Measurements from ENCODE around the gene PNISR.

PNISR gene

GRCh38 chr6:99427988-99428387 lies 2.9 kb upstream of the PNISR start:
- H3K36me3 ChIP-seq (ENCODE audit: control insufficient read depth, insufficient read depth, low read length), result no peaks in the 10 kb centered on the region
- no peaks in the 10 kb centered on the region for H3K27me3 ChIP-seq (ENCODE audit: control insufficient read depth, insufficient read depth, low read length)
- no peaks in the 10 kb centered on the region for H3K9me3 ChIP-seq (ENCODE audit: control insufficient read depth, insufficient read depth, low read length)
- peaks cover 26% of the 10 kb centered on the region for H3K4me1 ChIP-seq (ENCODE audit: control insufficient read depth, insufficient read depth, low read length)
- H3K4me3 ChIP-seq (ENCODE audit: low read depth, low read length), result no peak overlapping the region
- no peak overlapping the region for H3K9ac ChIP-seq (ENCODE audit: low read depth, low read length)

GRCh38 chr6:99426451-99426757 lies 1.3 kb upstream of the PNISR start:
- peak overlapping the region; percentile 92 for H3K9ac ChIP-seq (ENCODE audit: low read depth, low read length)
- peak overlapping the region; percentile 87 for H3K4me3 ChIP-seq (ENCODE audit: low read depth, low read length)
- no peaks in the 10 kb centered on the region for H3K9me3 ChIP-seq (ENCODE audit: control insufficient read depth, insufficient read depth, low read length)
- H3K27me3 ChIP-seq (ENCODE audit: control insufficient read depth, insufficient read depth, low read length), result no peaks in the 10 kb centered on the region
- peaks cover 28% of the 10 kb centered on the region for H3K4me1 ChIP-seq (ENCODE audit: control insufficient read depth, insufficient read depth, low read length)
- no peaks in the 10 kb centered on the region for H3K36me3 ChIP-seq (ENCODE audit: control insufficient read depth, insufficient read depth, low read length)

- Histone ChIP-seq H3K36me3 (ENCODE audit: control insufficient read depth, insufficient read depth, low read length) (no peaks in the 10 kb centered on the region), H3K27me3 (ENCODE audit: control insufficient read depth, insufficient read depth, low read length) (no peaks in the 10 kb centered on the region), H3K9ac (ENCODE audit: low read depth, low read length) (peak overlapping the region; percentile 92), H3K4me3 (ENCODE audit: low read depth, low read length) (peak overlapping the region; percentile 87), H3K4me1 (ENCODE audit: control insufficient read depth, insufficient read depth, low read length) (peaks cover 32% of the 10 kb centered on the region), H3K9me3 (ENCODE audit: control insufficient read depth, insufficient read depth, low read length) (no peaks in the 10 kb centered on the region)
Observed at GRCh38 chr6:99425647-99426450, 741 bp upstream of the PNISR start.

- H3K9me3 ChIP-seq (ENCODE audit: control insufficient read depth, insufficient read depth, low read length), result no peaks in the 10 kb centered on the region
- peak overlapping the region; percentile 30 for H3K9ac ChIP-seq (ENCODE audit: low read depth, low read length)
- no peaks in the 10 kb centered on the region for H3K36me3 ChIP-seq (ENCODE audit: control insufficient read depth, insufficient read depth, low read length)
- H3K4me1 ChIP-seq (ENCODE audit: control insufficient read depth, insufficient read depth, low read length), result peaks cover 28% of the 10 kb centered on the region
- H3K27me3 ChIP-seq (ENCODE audit: control insufficient read depth, insufficient read depth, low read length), result no peaks in the 10 kb centered on the region
- peak overlapping the region; percentile 87 for H3K4me3 ChIP-seq (ENCODE audit: low read depth, low read length)
Observed at GRCh38 chr6:99424022-99424421, 1.1 kb downstream of the PNISR start.

GRCh38 chr6:99422912-99423311 lies 2.2 kb downstream of the PNISR start:
- no peaks in the 10 kb centered on the region for H3K27me3 ChIP-seq (ENCODE audit: control insufficient read depth, insufficient read depth, low read length)
- H3K9ac ChIP-seq (ENCODE audit: low read depth, low read length), result no peak overlapping the region
- no peaks in the 10 kb centered on the region for H3K36me3 ChIP-seq (ENCODE audit: control insufficient read depth, insufficient read depth, low read length)
- peaks cover 25% of the 10 kb centered on the region for H3K4me1 ChIP-seq (ENCODE audit: control insufficient read depth, insufficient read depth, low read length)
- H3K9me3 ChIP-seq (ENCODE audit: control insufficient read depth, insufficient read depth, low read length), result no peaks in the 10 kb centered on the region
- no peak overlapping the region for H3K4me3 ChIP-seq (ENCODE audit: low read depth, low read length)

- no peak overlapping the region for H3K4me3 ChIP-seq (ENCODE audit: low read depth, low read length)
- H3K36me3 ChIP-seq (ENCODE audit: control insufficient read depth, insufficient read depth, low read length), result no peaks in the 10 kb centered on the region
- no peaks in the 10 kb centered on the region for H3K27me3 ChIP-seq (ENCODE audit: control insufficient read depth, insufficient read depth, low read length)
- no peak overlapping the region for H3K9ac ChIP-seq (ENCODE audit: low read depth, low read length)
- H3K9me3 ChIP-seq (ENCODE audit: control insufficient read depth, insufficient read depth, low read length), result no peaks in the 10 kb centered on the region
- H3K4me1 ChIP-seq (ENCODE audit: control insufficient read depth, insufficient read depth, low read length), result peaks cover 19% of the 10 kb centered on the region
Observed at GRCh38 chr6:99416892-99417767, 8.0 kb downstream of the PNISR start.

GRCh38 chr6:99416226-99416625 lies 8.9 kb downstream of the PNISR start:
- Histone ChIP-seq H3K9me3 (ENCODE audit: control insufficient read depth, insufficient read depth, low read length) (no peaks in the 10 kb centered on the region), H3K9ac (ENCODE audit: low read depth, low read length) (no peak overlapping the region), H3K27me3 (ENCODE audit: control insufficient read depth, insufficient read depth, low read length) (no peaks in the 10 kb centered on the region), H3K4me1 (ENCODE audit: control insufficient read depth, insufficient read depth, low read length) (peaks cover 15% of the 10 kb centered on the region), H3K4me3 (ENCODE audit: low read depth, low read length) (no peak overlapping the region), H3K36me3 (ENCODE audit: control insufficient read depth, insufficient read depth, low read length) (no peaks in the 10 kb centered on the region)

GRCh38 chr6:99415446-99415845 lies 9.7 kb downstream of the PNISR start:
- H3K36me3 ChIP-seq (ENCODE audit: control insufficient read depth, insufficient read depth, low read length), result peaks cover 3% of the 10 kb centered on the region

GRCh38 chr6:99412065-99412464 lies 13.0 kb downstream of the PNISR start:
- Histone ChIP-seq H3K4me3 (ENCODE audit: low read depth, low read length) (no peak overlapping the region), H3K27me3 (ENCODE audit: control insufficient read depth, insufficient read depth, low read length) (no peaks in the 10 kb centered on the region), H3K9ac (ENCODE audit: low read depth, low read length) (no peak overlapping the region), H3K9me3 (ENCODE audit: control insufficient read depth, insufficient read depth, low read length) (no peaks in the 10 kb centered on the region), H3K36me3 (ENCODE audit: control insufficient read depth, insufficient read depth, low read length) (peaks cover 18% of the 10 kb centered on the region), H3K4me1 (ENCODE audit: control insufficient read depth, insufficient read depth, low read length) (peaks cover 6% of the 10 kb centered on the region)

More at GRCh38 chr6:99415446-99415845, 9.7 kb downstream of the PNISR start:
- Histone ChIP-seq H3K27me3 (ENCODE audit: control insufficient read depth, insufficient read depth, low read length) (no peaks in the 10 kb centered on the region), H3K4me1 (ENCODE audit: control insufficient read depth, insufficient read depth, low read length) (peaks cover 12% of the 10 kb centered on the region), H3K9me3 (ENCODE audit: control insufficient read depth, insufficient read depth, low read length) (no peaks in the 10 kb centered on the region), H3K4me3 (ENCODE audit: low read depth, low read length) (no peak overlapping the region), H3K9ac (ENCODE audit: low read depth, low read length) (no peak overlapping the region)

- Histone ChIP-seq H3K9me3 (ENCODE audit: control insufficient read depth, insufficient read depth, low read length) (no peaks in the 10 kb centered on the region), H3K4me3 (ENCODE audit: low read depth, low read length) (no peak overlapping the region), H3K9ac (ENCODE audit: low read depth, low read length) (no peak overlapping the region), H3K27me3 (ENCODE audit: control insufficient read depth, insufficient read depth, low read length) (no peaks in the 10 kb centered on the region), H3K36me3 (ENCODE audit: control insufficient read depth, insufficient read depth, low read length) (peaks cover 33% of the 10 kb centered on the region), H3K4me1 (ENCODE audit: control insufficient read depth, insufficient read depth, low read length) (no peaks in the 10 kb centered on the region)
Observed at GRCh38 chr6:99409672-99410071, 15.4 kb downstream of the PNISR start.

GRCh38 chr6:99407076-99407475 lies 18.0 kb downstream of the PNISR start:
- peaks cover 39% of the 10 kb centered on the region for H3K36me3 ChIP-seq (ENCODE audit: control insufficient read depth, insufficient read depth, low read length)
- H3K27me3 ChIP-seq (ENCODE audit: control insufficient read depth, insufficient read depth, low read length), result no peaks in the 10 kb centered on the region
- H3K9ac ChIP-seq (ENCODE audit: low read depth, low read length), result no peak overlapping the region
- no peaks in the 10 kb centered on the region for H3K9me3 ChIP-seq (ENCODE audit: control insufficient read depth, insufficient read depth, low read length)
- H3K4me1 ChIP-seq (ENCODE audit: control insufficient read depth, insufficient read depth, low read length), result no peaks in the 10 kb centered on the region
- H3K4me3 ChIP-seq (ENCODE audit: low read depth, low read length), result no peak overlapping the region

- Histone ChIP-seq H3K27me3 (ENCODE audit: control insufficient read depth, insufficient read depth, low read length) (no peaks in the 10 kb centered on the region), H3K36me3 (ENCODE audit: control insufficient read depth, insufficient read depth, low read length) (peaks cover 28% of the 10 kb centered on the region), H3K4me3 (ENCODE audit: low read depth, low read length) (no peak overlapping the region), H3K4me1 (ENCODE audit: control insufficient read depth, insufficient read depth, low read length) (no peaks in the 10 kb centered on the region), H3K9me3 (ENCODE audit: control insufficient read depth, insufficient read depth, low read length) (no peaks in the 10 kb centered on the region), H3K9ac (ENCODE audit: low read depth, low read length) (no peak overlapping the region)
Observed at GRCh38 chr6:99402448-99402847, 22.7 kb downstream of the PNISR start.
